HG03280 (cell line): ENCODE data around the gene C19orf38.
"Not testable (repeated sequence)": the region's sequence is repeated elsewhere in the genome, so short reads cannot be mapped to it uniquely, and the experiment has no call there.

Source experiments
- ATAC-seq: cut with Tn5 transposase; IDR thresholded peaks from one replicate; pipeline ENCODE4 v1.9.1; 2021; ENCODE audit warnings: mild to moderate bottlenecking, moderate library complexity; ENCODE audit not compliant: unreplicated experiment

The C19orf38 gene

GRCh38 chr19:10872546-10873107, 24.4 kb downstream of the C19orf38 start:
- ATAC-seq: no peak

GRCh38 chr19:10874024-10874423, 25.8 kb downstream of the C19orf38 start:
- ATAC-seq: no peak

GRCh38 chr19:10876459-10877240, 28.4 kb downstream of the C19orf38 start:
- ATAC-seq: peak; percentile 41

- not testable (repeated sequence) for ATAC-seq
These were observed 29.4 kb downstream of the C19orf38 start for GRCh38 chr19:10877608-10878007.

GRCh38 chr19:10878253-10878652, 30.0 kb downstream of the C19orf38 start:
- ATAC-seq: no peak

- ATAC-seq: no peak
These were observed 33.3 kb downstream of the C19orf38 start for GRCh38 chr19:10881403-10882107.

GRCh38 chr19:10882108-10882457, 33.9 kb downstream of the C19orf38 start:
- no peak for ATAC-seq

GRCh38 chr19:10884274-10884673, 36.1 kb downstream of the C19orf38 start:
- no peak for ATAC-seq

- ATAC-seq: no peak
These were observed 37.3 kb downstream of the C19orf38 start for GRCh38 chr19:10885201-10886169.

GRCh38 chr19:10887616-10888367, 39.6 kb downstream of the C19orf38 start:
- ATAC-seq: peak; percentile 10

GRCh38 chr19:10888421-10888866, 40.2 kb downstream of the C19orf38 start:
- peak; percentile 53 for ATAC-seq

- no peak for ATAC-seq
These were observed 41.7 kb downstream of the C19orf38 start for GRCh38 chr19:10889880-10890279.

- no peak for ATAC-seq
These were observed 43.3 kb downstream of the C19orf38 start for GRCh38 chr19:10891405-10892086.

- ATAC-seq: no peak
These were observed 44.0 kb downstream of the C19orf38 start for GRCh38 chr19:10892256-10892655.

- no peak for ATAC-seq
These were observed 46.6 kb downstream of the C19orf38 start for GRCh38 chr19:10894911-10895213.

GRCh38 chr19:10895363-10895762, 47.1 kb downstream of the C19orf38 start:
- ATAC-seq: no peak

- ATAC-seq: no peak
These were observed 47.7 kb downstream of the C19orf38 start for GRCh38 chr19:10895920-10896319.

GRCh38 chr19:10896851-10897526, 48.8 kb downstream of the C19orf38 start:
- ATAC-seq: no peak

- no peak for ATAC-seq
These were observed 50.4 kb downstream of the C19orf38 start for GRCh38 chr19:10898633-10899032.
